ENCODE data around the gene PCNT. TPM values are rescaled to one million over a fixed set of nuclear protein-coding genes. Genes with fewer than 3 reads are reported as not detected.

The PCNT gene
- total and polyA plus RNA-seq, 2 donors (not counting 1 experiment from before 2014, with no cell fraction given), result 20.3 to 58.1 TPM

DNA sequence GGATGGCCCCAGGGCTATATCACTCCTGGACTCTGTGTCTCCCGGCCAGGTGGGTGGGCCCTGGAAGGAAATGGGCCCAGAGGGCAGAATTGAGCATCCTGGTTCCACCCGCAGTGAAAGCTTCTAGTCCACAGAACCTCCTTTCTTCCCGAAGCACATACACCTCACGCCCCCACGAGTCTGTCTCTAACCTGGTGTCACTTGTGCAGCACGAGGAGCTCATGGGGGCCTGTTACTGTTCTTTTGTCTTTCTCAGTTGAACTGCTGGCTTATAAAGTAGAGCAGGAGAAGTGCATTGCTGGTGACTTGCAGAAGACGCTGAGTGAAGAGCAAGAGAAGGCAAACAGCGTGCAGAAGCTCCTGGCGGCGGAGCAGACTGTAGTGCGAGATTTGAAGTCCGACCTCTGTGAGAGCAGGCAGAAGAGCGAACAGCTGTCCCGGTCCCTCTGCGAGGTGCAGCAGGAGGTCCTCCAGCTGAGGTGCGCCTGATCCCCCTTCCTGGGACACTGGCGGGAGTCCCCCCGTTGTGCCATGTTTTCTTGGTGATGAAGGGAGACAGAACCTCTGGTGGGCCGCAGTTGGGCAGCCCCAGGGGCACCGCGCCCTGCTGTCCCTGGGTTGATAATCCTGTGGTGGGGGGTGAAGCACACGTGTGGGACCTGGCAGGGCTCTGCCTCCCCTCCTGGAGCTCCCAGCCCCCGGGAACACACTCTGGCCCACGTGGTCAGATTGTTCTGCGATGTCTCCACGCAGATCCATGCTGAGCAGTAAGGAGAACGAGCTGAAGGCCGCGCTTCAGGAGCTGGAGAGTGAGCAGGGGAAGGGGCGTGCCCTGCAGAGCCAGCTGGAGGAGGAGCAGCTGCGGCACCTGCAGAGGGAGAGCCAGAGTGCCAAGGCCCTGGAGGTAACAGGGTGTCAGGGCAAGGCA lies 106.1 kb downstream of the PCNT start:
- H3K36me3 ChIP-seq (replicated peaks in 1 of 2; ENCODE audit: control extremely low read depth in 1 of 2, control insufficient read depth in 1 of 2, extremely low read depth in 1 of 2, insufficient read depth in 2 of 2, low read length in 1 of 2), result peaks cover 0 to 48% of the 10 kb centered on the region in 2 experiments
- Mint-ChIP-seq H3K27me3 (no peaks in the 10 kb centered on the region), H3K4me1 (no peaks in the 10 kb centered on the region), H3K9me3 (ENCODE audit: insufficient read depth) (no peaks in the 10 kb centered on the region), H3K27ac (no peak overlapping the region), H3K4me3 (no peak overlapping the region)
- WGBS (ENCODE audit: insufficient coverage), result 95% methylated on average over 26 of the region's 31 CpGs
- TF ChIP-seq EZH2 (IDR thresholded peaks at IDR 0.05; ENCODE audit: borderline replicate concordance, insufficient read depth, low read depth, low read length, poor library complexity, severe bottlenecking), result no peak
- TF ChIP-seq, protein P1, sequence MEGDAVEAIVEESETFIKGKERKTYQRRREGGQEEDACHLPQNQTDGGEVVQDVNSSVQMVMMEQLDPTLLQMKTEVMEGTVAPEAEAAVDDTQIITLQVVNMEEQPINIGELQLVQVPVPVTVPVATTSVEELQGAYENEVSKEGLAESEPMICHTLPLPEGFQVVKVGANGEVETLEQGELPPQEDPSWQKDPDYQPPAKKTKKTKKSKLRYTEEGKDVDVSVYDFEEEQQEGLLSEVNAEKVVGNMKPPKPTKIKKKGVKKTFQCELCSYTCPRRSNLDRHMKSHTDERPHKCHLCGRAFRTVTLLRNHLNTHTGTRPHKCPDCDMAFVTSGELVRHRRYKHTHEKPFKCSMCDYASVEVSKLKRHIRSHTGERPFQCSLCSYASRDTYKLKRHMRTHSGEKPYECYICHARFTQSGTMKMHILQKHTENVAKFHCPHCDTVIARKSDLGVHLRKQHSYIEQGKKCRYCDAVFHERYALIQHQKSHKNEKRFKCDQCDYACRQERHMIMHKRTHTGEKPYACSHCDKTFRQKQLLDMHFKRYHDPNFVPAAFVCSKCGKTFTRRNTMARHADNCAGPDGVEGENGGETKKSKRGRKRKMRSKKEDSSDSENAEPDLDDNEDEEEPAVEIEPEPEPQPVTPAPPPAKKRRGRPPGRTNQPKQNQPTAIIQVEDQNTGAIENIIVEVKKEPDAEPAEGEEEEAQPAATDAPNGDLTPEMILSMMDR (IDR thresholded peaks at IDR 0.05), result no peak
- ChIA-PET POLR2A (no interaction called here), CTCF (no interaction called here)
- no peak overlapping the region for H3K27ac ChIP-seq (ENCODE audit: low read length in 2 of 2)
- no peak overlapping the region for H2AFZ ChIP-seq (ENCODE audit: insufficient read depth, low read depth, low read length, poor library complexity, severe bottlenecking)
- H3K9me3 ChIP-seq (ENCODE audit: control extremely low read depth in 1 of 3, control insufficient read depth in 2 of 3, insufficient read depth in 1 of 3, low read length in 2 of 3), result no peaks in the 10 kb centered on the region
- no peaks in the 10 kb centered on the region for H4K20me1 ChIP-seq (ENCODE audit: control insufficient read depth, insufficient read depth, low read length, poor library complexity, severe bottlenecking)
- DNase-seq, result no peak
- intact Hi-C loops (cut with micrococcal nuclease), result no loop called here
- H3K9ac ChIP-seq (ENCODE audit: low read length), result no peak overlapping the region
- no peaks in the 10 kb centered on the region for H3K27me3 ChIP-seq (replicated peaks in 1 of 4; ENCODE audit: control extremely low read depth in 1 of 4, control insufficient read depth in 3 of 4, insufficient read depth in 4 of 4, low read length in 3 of 4)
- no peak overlapping the region for H3K4me3 ChIP-seq (ENCODE audit: control extremely low read depth in 1 of 5, extremely low read depth in 1 of 5, insufficient read depth in 1 of 5, low read depth in 2 of 5, low read length in 4 of 5)
- no peaks in the 10 kb centered on the region for H3K4me1 ChIP-seq (ENCODE audit: control insufficient read depth in 2 of 2, insufficient read depth in 2 of 2, low read length in 2 of 2)
- H3K4me2 ChIP-seq (replicated peaks; ENCODE audit: low read depth, low read length, poor library complexity, severe bottlenecking), result no peak overlapping the region
- H3K79me2 ChIP-seq (ENCODE audit: control insufficient read depth, insufficient read depth, low read length), result no peaks in the 10 kb centered on the region
- ATAC-seq (ENCODE audit: low read depth), result no peak

- no peak overlapping the region for H3K4me3 Mint-ChIP-seq
- POLR2A ChIA-PET, result no interaction called here
- no peaks in the 10 kb centered on the region for H3K9me3 ChIP-seq (ENCODE audit: control extremely low read depth in 1 of 3, control insufficient read depth in 2 of 3, insufficient read depth in 1 of 3, low read length in 2 of 3)
These were observed 107.5 kb downstream of the PCNT start for GRCh38 chr21:46431448-46431847.

More at GRCh38 chr21:46431448-46431847, 107.5 kb downstream of the PCNT start:
- Histone ChIP-seq H4K20me1 (ENCODE audit: control insufficient read depth, insufficient read depth, low read length, poor library complexity, severe bottlenecking) (no peaks in the 10 kb centered on the region), H2AFZ (ENCODE audit: insufficient read depth, low read depth, low read length, poor library complexity, severe bottlenecking) (no peak overlapping the region), H3K4me3 (ENCODE audit: control extremely low read depth in 1 of 5, extremely low read depth in 1 of 5, insufficient read depth in 1 of 5, low read depth in 2 of 5, low read length in 4 of 5) (no peak overlapping the region), H3K9ac (ENCODE audit: low read length) (no peak overlapping the region), H3K27me3 (replicated peaks in 1 of 4; ENCODE audit: control extremely low read depth in 1 of 4, control insufficient read depth in 3 of 4, insufficient read depth in 4 of 4, low read length in 3 of 4) (no peaks in the 10 kb centered on the region), H3K27ac (ENCODE audit: low read length in 2 of 2) (no peak overlapping the region), H3K4me2 (replicated peaks; ENCODE audit: low read depth, low read length, poor library complexity, severe bottlenecking) (no peak overlapping the region), H3K36me3 (replicated peaks in 1 of 2; ENCODE audit: control extremely low read depth in 1 of 2, control insufficient read depth in 1 of 2, extremely low read depth in 1 of 2, insufficient read depth in 2 of 2, low read length in 1 of 2) (peaks cover 0 to 52% of the 10 kb centered on the region in 2 experiments), H3K4me1 (ENCODE audit: control insufficient read depth in 2 of 2, insufficient read depth in 2 of 2, low read length in 2 of 2) (no peaks in the 10 kb centered on the region), H3K79me2 (ENCODE audit: control insufficient read depth, insufficient read depth, low read length) (no peaks in the 10 kb centered on the region)
- H3K27me3 Mint-ChIP-seq, result no peaks in the 10 kb centered on the region
- no peak overlapping the region for H3K27ac Mint-ChIP-seq
- H3K4me1 Mint-ChIP-seq, result no peaks in the 10 kb centered on the region
- H3K9me3 Mint-ChIP-seq (ENCODE audit: insufficient read depth), result no peaks in the 10 kb centered on the region
- DNase-seq (no peak), ATAC-seq (ENCODE audit: low read depth) (no peak)
- CTCF ChIA-PET, result no interaction called here
- TF ChIP-seq, protein P1 (IDR thresholded peaks at IDR 0.05), result no peak
- TF ChIP-seq EZH2 (IDR thresholded peaks at IDR 0.05; ENCODE audit: borderline replicate concordance, insufficient read depth, low read depth, low read length, poor library complexity, severe bottlenecking), result no peak
- intact Hi-C loops (cut with micrococcal nuclease), result no loop called here
- 99% methylated on average over 21 of the region's 21 CpGs for WGBS (ENCODE audit: insufficient coverage)

Measured in B cell (primary cell).